Muscle of leg (tissue), 11 donors: Measurements from ENCODE around the gene BTLA. TPM values are rescaled to one million over a fixed set of nuclear protein-coding genes. Genes with fewer than 3 reads are reported as not detected.
A peak's percentile ranks its signal among the peaks of the same experiment; 100 is the strongest.

Source experiments
- DNase-seq: peaks from one replicate; pipeline ENCODE4 v3.0.0; 2013
- H3K27ac ChIP-seq: one replicate; pipeline ENCODE4 v1.5.1; 2013; ENCODE audit warnings: mild to moderate bottlenecking, low read length, control low read depth
- H3K27me3 ChIP-seq: one replicate; pipeline ENCODE4 v1.6.1; 2013; ENCODE audit warnings: low read length; ENCODE audit not compliant: control insufficient read depth, insufficient read depth
- H3K36me3 ChIP-seq: one replicate; pipeline ENCODE4 v1.6.1; 2013; ENCODE audit warnings: low read length; ENCODE audit not compliant: control insufficient read depth, insufficient read depth
- H3K4me1 ChIP-seq: one replicate; pipeline ENCODE4 v1.6.1; 2013; ENCODE audit warnings: low read length; ENCODE audit not compliant: control insufficient read depth, insufficient read depth
- H3K4me3 ChIP-seq: one replicate; pipeline ENCODE4 v1.5.1; 2013; ENCODE audit warnings: low read length, control low read depth
- H3K9me3 ChIP-seq: replicated peaks from 2 replicates; pipeline ENCODE4 v1.6.1; 2013; ENCODE audit warnings: low read depth, low read length; ENCODE audit not compliant: control insufficient read depth
- WGBS: methylation state at CpG from one replicate; pipeline ENCODE4 v1.1.5; 2013; ENCODE audit warnings: missing lambda C conversion rate; ENCODE audit not compliant: insufficient coverage; 5-methylcytosine and 5-hydroxymethylcytosine counted together
- polyA plus RNA-seq, 8 donors: library from polyadenylated mRNA; unstranded; fragments of 120-200 nt; gene quantifications; one replicate each; pipeline versions ENCODE4 v1.2.1 to v1.2.3, GENCODE V29; 2013; ENCODE audit warnings: inconsistent platforms in 1 of 8, low replicate concordance in 1 of 8; ENCODE audit not compliant: insufficient read length in 8 of 8, insufficient read depth in 1 of 8
- total RNA-seq: library from RNA; stranded (reverse); fragments of 120-200 nt; gene quantifications from one replicate; pipeline ENCODE4 v1.2.4, GENCODE V29; 2013

Gene BTLA
- total and polyA plus RNA-seq, 9 donors, result 0.05 to 0.24 (median 0.15) TPM; not detected in 2

- WGBS, result no CpG with 5 or more reads among the region's 1 CpG
- no peaks in the 10 kb centered on the region for H3K36me3 ChIP-seq
- H3K27ac ChIP-seq, result no peak overlapping the region
- no peak for DNase-seq
- H3K4me3 ChIP-seq, result no peak overlapping the region
- H3K4me1 ChIP-seq, result no peaks in the 10 kb centered on the region
- H3K27me3 ChIP-seq, result no peaks in the 10 kb centered on the region
- H3K9me3 ChIP-seq, result no peaks in the 10 kb centered on the region
Measured at GRCh38 chr3:112492124-112492523, 7.1 kb downstream of the BTLA start.

- H3K4me3 ChIP-seq, result no peak overlapping the region
- no peaks in the 10 kb centered on the region for H3K36me3 ChIP-seq
- no peaks in the 10 kb centered on the region for H3K27me3 ChIP-seq
- DNase-seq, result no peak
- H3K9me3 ChIP-seq, result no peaks in the 10 kb centered on the region
- no peak overlapping the region for H3K27ac ChIP-seq
- no peaks in the 10 kb centered on the region for H3K4me1 ChIP-seq
Measured at GRCh38 chr3:112491373-112491772, 7.9 kb downstream of the BTLA start.

GRCh38 chr3:112489674-112490479 is 9.4 kb downstream of the BTLA start:
- Histone ChIP-seq H3K9me3 (no peaks in the 10 kb centered on the region), H3K36me3 (no peaks in the 10 kb centered on the region), H3K4me3 (no peak overlapping the region), H3K27me3 (no peaks in the 10 kb centered on the region), H3K4me1 (no peaks in the 10 kb centered on the region), H3K27ac (no peak overlapping the region)
- no CpG with 5 or more reads among the region's 4 CpGs for WGBS
- no peak for DNase-seq

- H3K27me3 ChIP-seq, result no peaks in the 10 kb centered on the region
- no peak for DNase-seq
- no peaks in the 10 kb centered on the region for H3K9me3 ChIP-seq
- H3K27ac ChIP-seq, result no peak overlapping the region
- no peaks in the 10 kb centered on the region for H3K36me3 ChIP-seq
- no peaks in the 10 kb centered on the region for H3K4me1 ChIP-seq
- WGBS, result no CpG with 5 or more reads among the region's 7 CpGs
- H3K4me3 ChIP-seq, result no peak overlapping the region
Measured at GRCh38 chr3:112486811-112487505, 12.3 kb downstream of the BTLA start.

- no CpG with 5 or more reads among the region's 4 CpGs for WGBS
- no peak for DNase-seq
- Histone ChIP-seq H3K36me3 (no peaks in the 10 kb centered on the region), H3K27ac (no peak overlapping the region), H3K9me3 (no peaks in the 10 kb centered on the region), H3K4me1 (no peaks in the 10 kb centered on the region), H3K27me3 (no peaks in the 10 kb centered on the region), H3K4me3 (no peak overlapping the region)
Measured at GRCh38 chr3:112484352-112484751, 14.9 kb downstream of the BTLA start.

GRCh38 chr3:112482675-112483074 is 16.6 kb downstream of the BTLA start:
- no CpG with 5 or more reads among the region's 1 CpG for WGBS
- no peak overlapping the region for H3K4me3 ChIP-seq
- DNase-seq, result no peak

GRCh38 chr3:112481302-112481721 is 18.0 kb downstream of the BTLA start:
- H3K27ac ChIP-seq, result no peak overlapping the region
- no peaks in the 10 kb centered on the region for H3K9me3 ChIP-seq
- no peak overlapping the region for H3K4me3 ChIP-seq
- H3K27me3 ChIP-seq, result no peaks in the 10 kb centered on the region
- H3K4me1 ChIP-seq, result no peaks in the 10 kb centered on the region
- no peaks in the 10 kb centered on the region for H3K36me3 ChIP-seq
- no peak for DNase-seq

More at GRCh38 chr3:112482675-112483074, 16.6 kb downstream of the BTLA start:
- no peaks in the 10 kb centered on the region for H3K4me1 ChIP-seq
- no peak overlapping the region for H3K27ac ChIP-seq
- no peaks in the 10 kb centered on the region for H3K36me3 ChIP-seq
- no peaks in the 10 kb centered on the region for H3K9me3 ChIP-seq
- no peaks in the 10 kb centered on the region for H3K27me3 ChIP-seq

- H3K4me3 ChIP-seq, result no peak overlapping the region
- H3K4me1 ChIP-seq, result peaks cover 4% of the 10 kb centered on the region
- H3K9me3 ChIP-seq, result no peaks in the 10 kb centered on the region
- no peaks in the 10 kb centered on the region for H3K36me3 ChIP-seq
- DNase-seq, result peak; percentile 46
- H3K27ac ChIP-seq, result no peak overlapping the region
- H3K27me3 ChIP-seq, result no peaks in the 10 kb centered on the region
- no CpG with 5 or more reads among the region's 1 CpG for WGBS
Measured at GRCh38 chr3:112477891-112478290, 21.4 kb downstream of the BTLA start.

GRCh38 chr3:112476346-112476745 is 22.9 kb downstream of the BTLA start:
- no peaks in the 10 kb centered on the region for H3K9me3 ChIP-seq
- H3K27ac ChIP-seq, result no peak overlapping the region
- no CpG with 5 or more reads among the region's 1 CpG for WGBS
- H3K4me1 ChIP-seq, result peaks cover 4% of the 10 kb centered on the region
- H3K36me3 ChIP-seq, result no peaks in the 10 kb centered on the region
- H3K27me3 ChIP-seq, result no peaks in the 10 kb centered on the region
- no peak for DNase-seq
- no peak overlapping the region for H3K4me3 ChIP-seq

GRCh38 chr3:112474796-112475195 is 24.5 kb downstream of the BTLA start:
- peaks cover 4% of the 10 kb centered on the region for H3K4me1 ChIP-seq
- no peaks in the 10 kb centered on the region for H3K36me3 ChIP-seq
- no peaks in the 10 kb centered on the region for H3K27me3 ChIP-seq
- 90% methylated on average over 2 of the region's 2 CpGs for WGBS
- no peaks in the 10 kb centered on the region for H3K9me3 ChIP-seq
- DNase-seq, result no peak
- H3K27ac ChIP-seq, result no peak overlapping the region
- H3K4me3 ChIP-seq, result no peak overlapping the region
